HG02973 (cell line): ENCODE measurements around the gene CALY.

Source experiments
- ATAC-seq: cut with Tn5 transposase; IDR thresholded peaks from one replicate; pipeline ENCODE4 v1.9.1; 2021; ENCODE audit warnings: moderate library complexity; ENCODE audit not compliant: unreplicated experiment

The CALY gene

DNA sequence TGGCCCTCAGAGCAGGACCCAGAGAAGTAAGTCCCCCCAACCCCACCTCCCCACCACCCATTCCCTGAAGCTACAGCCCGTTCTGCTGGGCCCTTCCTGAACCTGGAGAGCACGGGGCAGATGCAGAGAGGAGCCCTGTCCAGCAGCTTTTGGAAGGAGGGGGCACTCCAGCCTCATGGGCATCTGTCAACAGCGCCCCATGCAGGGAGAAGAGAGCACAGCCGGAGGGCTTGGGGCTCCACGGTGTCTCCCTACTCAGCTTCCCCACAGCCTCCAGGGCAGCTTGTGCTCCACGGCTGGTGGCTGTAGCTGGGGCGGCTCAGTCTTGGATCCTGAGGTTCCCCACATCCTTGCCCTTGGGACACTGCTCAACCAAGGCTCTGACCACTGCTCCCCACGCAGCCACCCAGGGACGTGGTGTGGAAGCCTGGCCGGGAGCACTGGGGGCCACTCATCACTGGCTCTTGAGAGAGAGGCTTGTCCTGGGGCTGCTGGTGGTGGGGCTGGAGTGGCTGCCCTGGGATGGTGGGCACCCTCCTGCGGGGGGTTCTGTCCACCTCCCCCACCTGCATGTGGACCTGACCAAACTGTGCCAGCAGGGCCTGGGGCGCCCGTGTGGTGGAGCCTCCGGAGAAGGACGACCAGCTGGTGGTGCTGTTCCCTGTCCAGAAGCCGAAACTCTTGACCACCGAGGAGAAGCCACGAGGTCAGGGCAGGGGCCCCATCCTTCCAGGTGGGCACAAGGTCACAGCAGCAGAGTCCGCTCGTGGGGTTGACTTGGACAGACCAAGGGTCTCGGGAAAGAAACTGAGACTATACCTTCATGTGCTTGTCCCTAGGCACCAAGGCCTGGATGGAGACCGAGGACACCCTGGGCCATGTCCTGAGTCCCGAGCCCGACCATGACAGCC is 15.0 kb upstream of the CALY start:
- ATAC-seq = no peak

DNA sequence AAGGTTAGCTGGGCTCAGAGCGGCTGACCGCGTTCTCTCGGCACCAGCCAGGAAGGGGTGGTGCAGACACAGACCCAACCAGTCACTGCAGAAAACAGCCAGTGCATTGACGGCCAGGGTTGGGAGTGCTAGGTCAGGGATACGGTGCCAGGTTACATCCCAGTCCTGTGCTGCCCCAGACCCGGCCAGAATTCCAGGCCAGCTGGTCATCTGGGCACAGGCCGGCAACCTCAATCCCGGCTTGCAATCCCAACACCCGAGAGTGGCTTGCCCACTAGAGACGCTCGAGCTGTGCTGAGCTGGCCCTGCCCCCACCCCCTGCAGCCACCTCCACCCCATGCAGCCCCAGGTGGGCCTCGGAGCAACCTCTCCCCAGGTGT is 14.2 kb upstream of the CALY start:
- no peak for ATAC-seq

DNA sequence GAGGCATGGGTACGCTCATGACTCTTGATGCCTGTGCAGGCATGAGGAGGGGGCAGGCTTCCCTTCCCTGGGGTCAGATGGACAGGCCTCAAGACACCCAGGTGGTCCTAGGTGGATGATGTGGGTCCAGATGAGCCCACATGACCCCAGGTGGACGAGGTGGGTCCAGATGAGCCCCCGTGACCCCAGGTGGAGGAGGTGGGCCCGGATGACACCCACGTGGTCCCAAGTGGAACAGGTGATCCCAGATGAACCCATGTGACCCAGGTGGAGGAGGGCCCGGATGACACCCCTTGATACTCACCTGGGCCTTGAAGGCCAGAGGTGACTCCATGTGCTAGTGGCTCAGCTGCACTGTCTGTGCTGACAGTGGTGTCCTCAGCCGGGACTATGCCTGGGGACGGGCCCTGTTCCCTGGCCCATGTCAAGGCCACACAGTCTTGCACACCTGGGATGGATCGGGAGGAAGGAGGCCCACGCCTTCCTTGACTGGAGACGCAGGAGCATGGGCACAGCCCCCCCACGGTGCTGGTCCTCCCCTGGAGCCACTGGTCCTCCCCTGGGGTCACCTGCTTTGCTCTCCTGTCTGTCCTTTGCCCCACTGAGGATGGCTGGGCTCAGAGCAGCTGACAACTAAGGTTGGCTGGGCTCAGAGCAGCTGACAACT is 13.7 kb upstream of the CALY start:
- ATAC-seq = no peak

DNA sequence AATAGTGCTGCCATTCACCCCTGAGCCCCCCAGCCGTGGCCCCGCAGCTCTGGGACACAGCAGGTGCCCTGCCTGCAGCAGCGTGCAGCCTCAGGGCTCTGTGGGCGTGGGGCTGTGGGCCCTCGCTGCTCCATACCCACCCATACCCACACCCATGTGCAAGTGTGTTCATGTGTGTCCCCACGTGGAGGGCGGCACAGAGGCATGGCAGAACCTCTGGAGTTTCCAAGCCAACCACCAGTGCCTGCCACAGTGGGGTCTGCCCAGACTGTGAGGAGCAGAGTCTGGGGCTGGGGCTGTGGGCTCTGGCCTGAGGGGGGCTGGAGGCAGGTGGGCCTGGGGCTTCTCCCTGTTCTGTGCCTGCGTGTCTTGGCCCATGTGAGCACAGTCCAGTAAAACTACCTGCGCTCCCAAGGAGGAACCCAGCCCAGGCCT is 12.9 kb upstream of the CALY start:
- no peak for ATAC-seq

DNA sequence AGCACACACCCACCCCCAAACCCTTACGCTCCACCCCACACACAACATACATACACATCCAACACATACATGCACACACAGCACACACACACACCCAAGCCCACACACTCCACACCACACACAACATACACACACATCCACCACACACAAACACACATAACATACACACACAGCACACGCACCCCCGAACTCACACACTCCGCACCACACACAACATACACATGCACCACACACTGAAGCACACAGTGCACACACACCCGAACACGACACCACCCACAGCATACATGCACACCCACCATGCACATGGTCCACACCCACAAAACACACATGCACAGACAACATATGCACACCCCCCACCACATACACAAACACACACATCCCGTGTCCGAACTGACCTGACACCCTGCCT is 12.5 kb upstream of the CALY start:
- no peak for ATAC-seq

DNA sequence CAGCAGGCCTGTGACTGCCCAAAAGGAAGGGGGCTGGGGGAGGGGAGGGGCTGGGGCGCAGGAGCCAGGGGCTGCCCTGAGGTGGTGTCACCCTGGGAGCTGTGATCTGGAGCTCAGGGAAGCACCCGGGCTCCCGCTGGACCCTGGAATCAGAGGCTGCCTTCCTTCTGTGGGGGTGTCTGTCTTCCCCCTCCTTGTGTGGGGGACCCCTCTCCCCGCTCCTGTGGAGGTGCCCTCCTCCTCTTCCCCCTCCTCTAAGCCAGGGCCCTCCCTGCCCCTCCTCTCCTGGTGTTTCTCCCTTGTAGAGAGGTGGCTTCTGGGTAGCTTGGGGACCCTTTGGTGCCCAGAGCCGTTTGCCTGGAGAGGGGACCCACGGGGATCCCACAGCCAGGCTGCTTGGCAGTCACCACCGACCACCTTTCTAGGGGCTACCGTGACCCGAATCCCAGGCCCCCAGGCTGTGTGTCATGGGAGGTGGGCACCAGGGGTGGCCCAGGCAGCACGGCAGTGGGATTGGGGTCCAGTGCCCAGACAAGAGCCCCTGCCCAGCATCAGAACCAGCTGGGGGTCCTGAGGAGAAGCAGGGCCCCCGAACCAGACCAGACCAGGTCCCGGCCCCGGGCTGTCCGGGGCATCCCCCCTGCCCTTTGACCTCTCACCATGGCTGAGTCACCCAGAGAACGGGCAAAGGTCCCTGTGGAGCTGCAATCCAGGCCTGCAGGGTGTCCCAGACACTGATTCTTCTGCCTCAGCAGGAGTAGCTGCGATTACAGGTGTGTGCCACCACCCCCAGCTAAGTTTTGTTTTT is 11.2 kb upstream of the CALY start:
- no peak for ATAC-seq

DNA sequence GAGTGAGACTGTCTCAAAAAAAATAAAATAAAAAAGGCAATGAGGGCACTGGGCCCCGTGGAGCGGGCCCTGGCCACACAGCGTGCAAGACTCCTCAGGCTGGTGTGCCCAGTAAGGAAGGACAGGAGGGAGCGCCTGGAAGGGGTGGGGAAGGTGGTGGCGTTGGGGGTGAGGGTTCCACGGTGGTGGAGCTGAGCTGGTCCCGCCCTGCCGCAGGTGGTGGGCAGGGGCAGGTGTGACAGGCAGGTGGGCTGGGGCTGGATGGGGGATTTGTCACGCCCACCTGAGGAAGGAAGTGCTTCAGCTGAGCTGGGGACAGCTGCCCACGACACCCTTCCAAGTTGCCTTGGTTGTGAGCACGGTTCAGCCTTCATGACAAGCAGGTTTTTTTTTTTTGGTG is 9.7 kb upstream of the CALY start:
- no peak for ATAC-seq

DNA sequence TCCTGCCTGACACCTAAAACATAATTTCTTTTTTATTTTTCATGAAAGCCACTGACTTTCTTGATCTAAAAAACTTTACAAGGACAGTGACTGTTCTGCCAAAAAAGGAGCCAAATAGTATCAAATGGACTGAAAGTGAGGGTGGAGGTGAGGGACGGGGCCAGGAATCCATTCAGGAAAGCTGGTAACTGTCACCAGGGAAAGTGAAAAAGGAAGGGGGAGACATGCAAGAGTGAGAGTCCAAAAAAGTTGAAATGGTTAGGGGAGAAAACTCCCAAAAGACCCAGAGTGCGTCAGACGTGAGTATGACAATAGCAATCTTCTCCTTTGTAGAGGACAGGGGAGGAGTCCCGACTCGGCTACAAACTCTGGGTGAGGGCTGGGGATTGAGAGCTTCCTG is 7.5 kb upstream of the CALY start:
- ATAC-seq = no peak

DNA sequence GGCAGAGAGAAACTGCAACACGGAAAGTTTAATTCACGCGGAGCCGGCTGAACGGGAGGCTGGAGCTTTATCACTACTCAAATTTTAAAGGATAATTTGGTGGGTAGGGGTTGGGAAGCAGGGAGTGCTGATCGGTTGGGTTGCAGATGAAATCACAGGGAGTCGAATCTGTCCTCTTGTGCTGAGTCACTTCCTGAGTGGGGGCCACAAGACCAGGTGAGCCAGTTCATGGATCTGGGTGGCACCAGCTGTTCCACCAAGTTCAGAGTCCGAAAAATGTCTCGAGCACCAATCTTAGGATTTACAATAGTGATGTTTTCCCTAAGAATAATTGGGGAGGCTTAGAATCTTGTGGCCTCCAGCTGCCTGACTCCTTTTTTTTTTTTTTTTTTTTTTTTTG is 6.9 kb upstream of the CALY start:
- ATAC-seq = no peak

DNA sequence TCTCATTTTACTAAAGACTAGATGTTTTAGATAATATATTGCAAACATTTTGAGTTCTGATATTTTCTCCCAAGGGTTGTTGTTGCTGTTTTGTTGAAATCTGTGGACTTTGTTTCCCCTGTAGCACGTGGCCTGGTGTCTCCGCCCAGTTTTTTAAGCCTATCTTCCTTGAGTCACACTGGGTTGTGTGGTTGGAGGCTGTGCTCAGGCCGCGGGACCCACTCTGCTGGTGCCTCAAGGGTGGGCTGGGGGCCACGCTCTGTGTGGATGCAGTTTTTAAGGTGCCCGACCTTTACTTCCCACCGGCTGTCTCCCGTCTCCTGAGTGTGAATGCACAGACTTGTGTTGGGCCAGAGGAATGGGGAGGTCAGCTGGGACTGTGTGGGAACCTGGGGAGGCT is 6.2 kb upstream of the CALY start:
- no peak for ATAC-seq

DNA sequence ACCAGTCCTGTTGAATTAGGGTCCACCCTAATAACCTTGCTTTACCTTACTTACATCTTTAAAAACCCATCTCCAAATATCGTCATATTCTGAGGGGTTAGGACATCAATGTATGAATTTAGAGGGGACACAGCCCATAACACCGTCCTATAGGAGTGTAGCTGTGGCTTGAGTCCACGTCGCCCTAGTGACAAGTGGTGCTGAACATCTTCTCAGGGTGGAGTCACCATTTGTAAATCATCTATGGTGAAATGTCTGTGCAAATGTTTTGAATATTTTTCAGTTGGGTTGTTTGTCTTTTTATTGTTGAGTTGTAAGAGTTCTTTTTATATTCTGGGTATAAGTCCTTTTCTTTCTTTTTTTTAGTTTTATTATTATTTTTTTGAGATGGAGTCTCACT is 5.3 kb upstream of the CALY start:
- no peak for ATAC-seq

DNA sequence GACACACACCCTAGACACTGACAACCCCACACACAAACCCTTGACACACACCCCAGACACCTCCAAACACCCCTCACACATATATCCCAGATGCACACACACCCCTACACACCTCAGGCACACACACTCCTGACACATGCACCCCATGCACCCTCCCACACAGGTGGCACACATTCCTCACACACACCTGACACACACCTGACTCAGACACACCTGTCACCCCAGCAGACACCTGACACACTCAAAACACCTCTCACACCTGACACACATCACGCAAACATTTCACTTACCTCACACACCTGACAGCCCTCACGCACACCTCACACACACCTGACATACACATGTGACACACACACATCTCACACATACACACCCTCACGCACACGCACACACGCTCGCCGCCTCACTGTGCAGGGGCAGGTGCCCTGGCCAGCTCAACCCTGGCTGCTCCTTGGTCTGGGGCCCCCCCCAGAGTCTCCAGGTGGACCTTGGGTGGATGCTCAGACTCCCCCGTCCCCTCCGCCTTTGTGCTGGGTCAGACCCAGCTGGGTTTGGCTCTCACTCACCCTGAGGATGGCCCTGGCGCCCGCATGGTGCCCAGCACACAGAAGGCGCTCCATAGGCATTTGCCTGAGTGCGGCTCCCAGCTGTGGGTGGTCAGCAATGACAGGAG is 3.1 kb upstream of the CALY start:
- ATAC-seq = no peak

DNA sequence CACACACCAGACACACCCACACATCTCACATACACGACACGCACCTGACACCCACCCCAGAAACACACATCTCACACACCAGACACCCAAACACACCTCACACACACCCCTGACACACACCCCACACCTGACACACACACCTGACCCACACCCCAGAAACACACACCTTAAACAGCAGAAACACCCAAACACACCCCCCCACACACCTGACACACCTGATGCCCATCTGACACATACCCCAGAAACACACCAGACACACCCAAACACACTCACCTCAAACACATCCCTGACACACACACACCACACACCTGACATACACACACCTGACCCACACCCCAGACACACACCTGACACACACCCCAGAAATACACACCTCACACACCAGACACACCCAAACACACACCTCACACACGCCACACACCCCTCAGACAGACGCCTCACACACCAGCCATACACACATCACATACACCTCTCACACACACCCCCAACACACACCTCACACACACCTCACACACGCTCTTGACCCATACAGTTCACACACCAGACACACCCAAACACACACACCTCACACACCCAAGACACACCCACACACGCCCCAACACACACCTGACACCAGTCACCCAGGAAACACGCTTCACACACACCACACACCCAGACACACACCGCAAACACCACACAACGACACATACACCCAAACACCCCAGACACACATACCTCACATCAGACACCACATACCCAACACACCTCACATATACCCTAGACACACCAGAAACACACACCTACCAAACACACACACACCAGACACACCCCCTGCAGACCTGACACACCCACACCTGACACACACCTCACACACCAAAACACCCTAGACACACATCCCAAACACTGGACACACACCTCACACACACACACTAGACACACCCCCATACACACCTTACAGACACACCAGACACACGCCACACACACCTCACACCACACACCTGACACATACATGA is 1.7 kb upstream of the CALY start:
- no peak for ATAC-seq

DNA sequence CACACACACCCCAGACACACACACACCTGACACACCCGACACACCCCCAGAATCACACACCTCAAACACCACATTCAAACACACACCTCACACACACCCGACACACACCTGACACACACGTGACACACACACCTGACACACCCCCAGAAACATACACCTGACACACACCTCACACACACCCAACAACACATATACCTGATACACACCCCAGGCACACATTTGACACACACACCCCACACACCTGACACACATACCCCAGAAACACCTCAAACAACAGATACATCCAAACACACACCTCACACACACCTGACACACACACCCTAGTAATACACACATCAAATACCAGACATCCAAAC is 652 bp upstream of the CALY start:
- no peak for ATAC-seq

DNA sequence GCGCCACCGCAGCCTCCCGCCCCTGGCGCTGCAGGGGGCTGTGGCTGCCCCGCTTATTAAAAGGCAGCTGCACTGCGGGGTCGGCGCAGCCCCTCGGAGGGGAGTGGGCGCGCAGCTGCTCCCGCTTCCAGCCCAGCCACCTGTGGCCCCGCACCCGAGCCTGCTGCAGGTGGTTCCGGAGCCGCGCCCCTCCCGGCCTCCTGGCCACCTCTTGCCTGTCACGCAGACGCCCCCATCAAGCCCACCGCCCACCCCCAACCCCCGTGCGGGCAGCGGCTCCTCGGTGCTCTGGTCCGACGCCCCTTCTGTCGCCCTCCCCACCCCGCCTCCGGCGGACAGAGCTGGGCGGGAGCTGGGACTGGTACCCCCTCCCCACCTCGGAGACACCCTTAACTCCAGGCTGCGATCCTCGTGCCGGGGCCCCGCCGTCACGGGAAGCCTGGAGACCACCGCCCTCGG is 549 bp downstream of the CALY start:
- no peak for ATAC-seq

DNA sequence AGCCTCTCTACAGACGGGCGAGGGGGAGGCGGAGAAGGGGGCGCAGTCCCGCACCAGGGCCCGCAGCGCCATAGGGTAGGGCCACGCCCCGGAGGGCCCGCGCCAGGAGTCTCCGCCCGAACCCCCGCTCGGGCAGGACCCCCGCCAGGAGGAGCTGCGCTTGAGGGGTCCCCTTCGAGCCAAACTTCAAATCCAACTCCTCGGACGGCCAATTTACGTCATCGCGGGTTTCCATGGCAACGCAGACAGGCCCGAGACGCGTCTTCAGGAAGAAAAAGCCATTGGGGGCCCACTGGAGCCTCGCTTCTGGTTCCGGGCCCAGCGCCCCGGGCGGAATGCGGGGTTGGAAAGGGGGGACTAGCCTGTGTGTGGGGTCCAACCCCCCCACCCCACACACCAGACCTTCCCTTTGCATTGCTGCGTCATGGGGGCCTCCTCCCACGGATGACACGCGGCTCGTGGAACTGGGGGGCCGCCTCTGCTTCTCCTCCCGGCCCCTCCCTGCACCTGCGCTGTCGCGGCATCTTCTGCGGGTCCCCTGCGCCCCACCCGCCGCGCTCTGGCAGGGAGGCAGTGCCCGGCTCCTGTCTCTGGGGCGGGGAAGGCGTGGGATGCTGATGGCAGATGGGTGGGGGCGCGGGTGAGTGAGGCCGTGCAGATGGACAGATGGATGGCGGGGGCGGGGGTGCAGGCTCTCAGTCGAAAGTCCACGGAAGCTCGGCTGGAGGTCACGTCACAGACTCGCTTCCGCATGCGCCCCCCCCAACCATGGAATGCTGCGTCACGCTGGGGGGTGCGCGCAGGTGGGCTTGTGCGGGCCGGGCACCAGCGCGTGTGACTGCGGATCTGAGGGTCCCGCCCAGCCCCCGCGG is 1.2 kb downstream of the CALY start:
- no peak for ATAC-seq

DNA sequence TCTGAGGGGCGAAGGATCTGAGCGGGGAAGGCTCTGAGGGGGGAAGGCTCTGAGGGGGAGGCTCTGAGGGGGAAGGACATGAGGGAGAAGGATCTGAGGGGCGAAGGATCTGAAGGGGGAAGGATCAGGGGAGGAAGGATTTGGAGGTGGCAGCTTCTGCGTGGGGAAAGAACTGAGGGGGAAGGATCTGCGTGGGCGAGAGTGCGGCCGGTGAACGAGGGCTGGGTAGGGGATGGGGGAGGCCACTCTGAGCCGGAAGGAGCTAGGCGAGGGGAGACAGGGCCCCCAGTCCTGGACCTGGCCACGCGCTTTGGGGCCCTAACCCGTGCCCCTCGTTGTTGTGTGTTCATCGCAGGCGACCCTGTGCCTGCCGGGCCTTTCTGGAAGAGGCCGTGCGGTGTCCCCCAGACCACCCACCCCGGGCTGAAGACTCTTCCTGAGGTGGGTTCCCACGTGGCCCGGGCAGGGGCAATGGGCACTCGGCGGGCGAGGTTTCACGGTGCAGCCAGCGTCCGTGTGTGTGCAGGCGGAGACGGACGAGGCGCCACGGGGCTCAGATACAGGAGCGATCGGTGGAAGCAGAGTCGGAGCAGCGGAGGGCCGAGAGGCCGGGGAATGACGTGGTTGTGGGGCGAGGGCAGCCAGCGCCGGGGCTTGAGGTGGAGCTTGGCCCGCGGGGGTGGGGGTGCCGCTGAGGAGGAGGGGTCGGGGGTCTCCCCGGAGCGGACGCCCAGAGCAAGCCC is 2.0 kb downstream of the CALY start:
- ATAC-seq = no peak
